WTC11 (cell line): ENCODE results near the gene WNT5B. TPM values are rescaled to one million over a fixed set of nuclear protein-coding genes. Genes with fewer than 3 reads are reported as not detected.

ENCODE experiments used
- ATAC-seq: fragments of 200-7000 bp; cut with Tn5 transposase; 2 replicates; pipeline ENCODE4 v1.10.0; 2021; ENCODE audit warnings: mild to moderate bottlenecking, moderate library complexity
- CTCF ChIA-PET: fragments of 300-600 bp; sonication (Branson Sonifier 250); formaldehyde crosslinking; loops from one replicate; lab custom pipeline; 2021; ENCODE audit warnings: antibody characterized with exemption; lab: Charles Lee
- POLR2A ChIA-PET: fragments of 350-600 bp; sonication (Branson Sonifier 250); formaldehyde crosslinking; loops from one replicate; lab custom pipeline; 2021; ENCODE audit warnings: antibody characterized with exemption; lab: Charles Lee
- DNase-seq: peaks from one replicate; pipeline ENCODE4 v3.0.0; 2021; ENCODE audit warnings: low spot score
- H3K27ac Mint-ChIP-seq: 2 replicates; pipeline ENCODE4 v1.8.0; 2021; ENCODE audit warnings: mixed read lengths
- H3K27me3 Mint-ChIP-seq: 2 replicates; pipeline ENCODE4 v1.8.0; 2021; ENCODE audit warnings: low read depth, mild to moderate bottlenecking, moderate library complexity, mixed read lengths
- H3K36me3 Mint-ChIP-seq: 2 replicates; pipeline ENCODE4 v1.8.0; 2021; ENCODE audit warnings: mixed read lengths
- H3K4me1 Mint-ChIP-seq: 2 replicates; pipeline ENCODE4 v1.8.0; 2022; ENCODE audit warnings: mixed read lengths
- H3K4me3 Mint-ChIP-seq: 2 replicates; pipeline ENCODE4 v1.8.0; 2021; ENCODE audit warnings: mild to moderate bottlenecking, moderate library complexity, mixed read lengths
- H3K9me3 Mint-ChIP-seq: 2 replicates; pipeline ENCODE4 v1.8.0; 2021; ENCODE audit warnings: mixed read lengths
- ARID4B ChIP-seq: sonication (generic); formaldehyde crosslinking; IDR thresholded peaks from 2 replicates; pipeline ENCODE4 v1.8.0; 2023; ENCODE audit warnings: missing genetic modification reagents, mild to moderate bottlenecking, borderline replicate concordance
- ATF6 ChIP-seq: sonication (generic); formaldehyde crosslinking; IDR thresholded peaks from 2 replicates; pipeline ENCODE4 v1.8.1; 2023; ENCODE audit warnings: mild to moderate bottlenecking, missing genetic modification reagents
- ELF4 ChIP-seq: sonication (generic); formaldehyde crosslinking; IDR thresholded peaks from 2 replicates; pipeline ENCODE4 v1.8.1; 2022; ENCODE audit warnings: low read depth, mild to moderate bottlenecking, moderate library complexity, missing genetic modification reagents
- ERG ChIP-seq: fragments of 250-450 bp; sonication (Bioruptor Pico); IDR thresholded peaks from 2 replicates; pipeline ENCODE4 v1.8.0; 2021; ENCODE audit warnings: mild to moderate bottlenecking
- FOXJ3 ChIP-seq: sonication (generic); formaldehyde crosslinking; IDR thresholded peaks from 2 replicates; pipeline ENCODE4 v1.9.0; 2021; ENCODE audit warnings: missing genetic modification reagents, mild to moderate bottlenecking, borderline replicate concordance
- GTF2I ChIP-seq: fragments of 250-450 bp; sonication (Bioruptor Pico); conservative IDR thresholded peaks from 2 replicates; pipeline ENCODE4 v1.4.0; 2021; ENCODE audit warnings: mild to moderate bottlenecking
- JAZF1 ChIP-seq: fragments of 250-450 bp; sonication (Bioruptor Pico); IDR thresholded peaks from 2 replicates; pipeline ENCODE4 v1.9.0; 2021; ENCODE audit warnings: moderate library complexity, mild to moderate bottlenecking, inconsistent platforms
- KAT7 ChIP-seq: sonication (generic); formaldehyde crosslinking; IDR thresholded peaks from 2 replicates; pipeline ENCODE4 v1.8.1; 2023; ENCODE audit warnings: missing genetic modification reagents, mild to moderate bottlenecking, borderline replicate concordance
- MYBL2 ChIP-seq: sonication (generic); formaldehyde crosslinking; IDR thresholded peaks from 2 replicates; pipeline ENCODE4 v1.8.1; 2023; ENCODE audit warnings: mild to moderate bottlenecking, moderate library complexity, missing genetic modification reagents
- NFE2L1 ChIP-seq: sonication (generic); formaldehyde crosslinking; IDR thresholded peaks from 2 replicates; pipeline ENCODE4 v1.8.1; 2023; ENCODE audit warnings: missing genetic modification reagents
- NR3C1 ChIP-seq: sonication (generic); formaldehyde crosslinking; conservative IDR thresholded peaks from 2 replicates; pipeline ENCODE4 v1.8.1; 2023; ENCODE audit warnings: low read depth, mild to moderate bottlenecking, missing genetic modification reagents
- PRDM15 ChIP-seq: sonication (generic); formaldehyde crosslinking; IDR thresholded peaks from 2 replicates; pipeline ENCODE4 v1.8.0; 2022; ENCODE audit warnings: missing genetic modification reagents
- PREB ChIP-seq: sonication (generic); formaldehyde crosslinking; IDR thresholded peaks from 2 replicates; pipeline ENCODE4 v1.8.1; 2022; ENCODE audit warnings: mild to moderate bottlenecking, missing genetic modification reagents, moderate library complexity, borderline replicate concordance
- RORB ChIP-seq: fragments of 250-450 bp; sonication (Bioruptor Pico); IDR thresholded peaks from 2 replicates; pipeline ENCODE4 v1.9.0; 2021; ENCODE audit warnings: mild to moderate bottlenecking
- SMAD3 ChIP-seq: sonication (generic); formaldehyde crosslinking; IDR thresholded peaks from 2 replicates; pipeline ENCODE4 v1.8.0; 2022; ENCODE audit warnings: missing genetic modification reagents, mild to moderate bottlenecking, borderline replicate concordance
- STAT6 ChIP-seq: sonication (generic); formaldehyde crosslinking; conservative IDR thresholded peaks from 2 replicates; pipeline ENCODE4 v1.8.1; 2023; ENCODE audit warnings: mild to moderate bottlenecking, low read depth, missing genetic modification reagents, moderate library complexity
- ZBTB43 ChIP-seq: sonication (generic); formaldehyde crosslinking; IDR thresholded peaks from 2 replicates; pipeline ENCODE4 v1.8.1; 2023; ENCODE audit warnings: mild to moderate bottlenecking, missing genetic modification reagents
- ZNF425 ChIP-seq: fragments of 250-450 bp; sonication (Bioruptor Pico); conservative IDR thresholded peaks from 2 replicates; pipeline ENCODE4 v1.9.0; 2021; ENCODE audit warnings: mild to moderate bottlenecking
- total RNA-seq: library from RNA; stranded (reverse); gene quantifications from 3 replicates; pipeline ENCODE4 v1.2.3, GENCODE V29; 2021

Gene WNT5B
- total RNA-seq, 1 experiment from 2014 or later: 4.5 TPM

GRCh38 chr12:1633459-1633858 lies 4.4 kb downstream of the WNT5B start:
- Mint-ChIP-seq H3K4me3 (no peak overlapping the region), H3K9me3 (no peaks in the 10 kb centered on the region), H3K27me3 (peaks cover 60% of the 10 kb centered on the region), H3K36me3 (no peaks in the 10 kb centered on the region), H3K4me1 (peaks cover 44% of the 10 kb centered on the region), H3K27ac (no peak overlapping the region)
- ChIA-PET POLR2A (interaction anchor here (0.5 kb wide), 1 partner anchor 109 kb away, joined by 5 read pairs; no protein-coding TSS in a partner anchor), CTCF (interaction anchor here (1.4 to 3.6 kb wide), 8 partner anchors 8 to 515 kb away, joined by 3 to 41 read pairs (median 8); partner anchors contain the start of gene ADIPOR2)
- DNase-seq: no peak
- no peak for ATAC-seq
- TF ChIP-seq ATF6 (CRISPR knock-in tag): no peak
- no peak for TF ChIP-seq NFE2L1
- TF ChIP-seq JAZF1: no peak
- no peak for TF ChIP-seq STAT6 (CRISPR knock-in tag)
- TF ChIP-seq ZBTB43: no peak
- TF ChIP-seq GTF2I (CRISPR knock-in tag): no peak
- TF ChIP-seq ZNF425 (CRISPR knock-in tag): no peak
- TF ChIP-seq KAT7: no peak
- TF ChIP-seq FOXJ3 (CRISPR knock-in tag): no peak
- no peak for TF ChIP-seq ELF4 (CRISPR knock-in tag)
- no peak for TF ChIP-seq PREB (CRISPR knock-in tag)
- TF ChIP-seq ARID4B (CRISPR knock-in tag): no peak
- no peak for TF ChIP-seq PRDM15 (CRISPR knock-in tag)
- no peak for TF ChIP-seq MYBL2
- TF ChIP-seq RORB (CRISPR knock-in tag): no peak
- no peak for TF ChIP-seq ERG (CRISPR knock-in tag)
- TF ChIP-seq NR3C1: no peak
- TF ChIP-seq SMAD3 (CRISPR knock-in tag): no peak
